Right atrium auricular region (tissue), 2 donors: ENCODE measurements around the gene GPR31. TPM values are rescaled to one million over a fixed set of nuclear protein-coding genes. Genes with fewer than 3 reads are reported as not detected.

Source experiments
- DNase-seq: peaks from one replicate; pipeline ENCODE4 v3.0.0-alpha.2; 2019; ENCODE audit warnings: low spot score
- H3K27ac ChIP-seq, 2 donors: fragments of 200-600 bp; sonication (generic); 1 replicate in 1 of 2; 2 replicates in 1 of 2; pipeline ENCODE4 v1.5.1; 2016 to 2019
- H3K27me3 ChIP-seq, 2 donors: fragments of 200-600 bp; sonication (generic); one replicate each; pipeline versions ENCODE4 v1.5.1 to v1.6.0; 2017 to 2019
- H3K36me3 ChIP-seq: fragments of 200-600 bp; sonication (generic); one replicate; pipeline ENCODE4 v1.5.1; 2016
- H3K4me1 ChIP-seq, 2 donors: fragments of 200-600 bp; sonication (generic); one replicate each; pipeline versions ENCODE4 v1.5.1 to v1.6.0; 2017 to 2019
- H3K4me3 ChIP-seq, 2 donors: fragments of 200-600 bp; sonication (generic); 1 replicate in 1 of 2; 2 replicates in 1 of 2; pipeline ENCODE4 v1.5.1; 2017 to 2019; ENCODE audit warnings: mild to moderate bottlenecking in 1 of 2, moderate library complexity in 1 of 2
- H3K9me3 ChIP-seq, 2 donors: fragments of 200-600 bp; sonication (generic); one replicate each; pipeline ENCODE4 v1.5.1; 2019
- CTCF ChIP-seq, 2 donors: fragments of 200-600 bp; sonication (generic); IDR thresholded peaks; one replicate each; pipeline ENCODE4 v1.5.1; 2019; ENCODE audit warnings: antibody characterized with exemption in 2 of 2
- total RNA-seq, 2 donors: library from RNA; depleted of rRNA; stranded (reverse); fragments of >200 nt; gene quantifications; one replicate each; pipeline ENCODE4 v1.1.0, GENCODE V29; 2016

GPR31 gene
- total RNA-seq, 2 donors from 2014 or later, result not detected

- TF ChIP-seq CTCF (IDR thresholded peaks at IDR 0.05), result no peak
- Histone ChIP-seq H3K36me3 (no peaks in the 10 kb centered on the region), H3K4me1 (no peaks in the 10 kb centered on the region), H3K4me3 (no peak overlapping the region), H3K27me3 (no peaks in the 10 kb centered on the region), H3K27ac (no peak overlapping the region), H3K9me3 (no peaks in the 10 kb centered on the region)
- DNase-seq, result no peak
Measured at GRCh38 chr6:167157414-167157813, 366 bp downstream of the GPR31 start.

- H3K27ac ChIP-seq, result no peak overlapping the region
- DNase-seq, result no peak
- H3K9me3 ChIP-seq, result no peaks in the 10 kb centered on the region
- no peaks in the 10 kb centered on the region for H3K36me3 ChIP-seq
- no peaks in the 10 kb centered on the region for H3K4me1 ChIP-seq
- no peak for TF ChIP-seq CTCF (IDR thresholded peaks at IDR 0.05)
- no peaks in the 10 kb centered on the region for H3K27me3 ChIP-seq
- no peak overlapping the region for H3K4me3 ChIP-seq
Measured at GRCh38 chr6:167154895-167155294, 2.9 kb downstream of the GPR31 start.

- no peak for TF ChIP-seq CTCF (IDR thresholded peaks at IDR 0.05)
- Histone ChIP-seq H3K4me3 (no peak overlapping the region), H3K27me3 (no peaks in the 10 kb centered on the region), H3K36me3 (no peaks in the 10 kb centered on the region), H3K9me3 (no peaks in the 10 kb centered on the region), H3K4me1 (no peaks in the 10 kb centered on the region), H3K27ac (no peak overlapping the region)
- DNase-seq, result no peak
Measured at GRCh38 chr6:167154291-167154690, 3.5 kb downstream of the GPR31 start.

- Histone ChIP-seq H3K27me3 (no peaks in the 10 kb centered on the region), H3K4me1 (no peaks in the 10 kb centered on the region), H3K27ac (no peak overlapping the region), H3K36me3 (no peaks in the 10 kb centered on the region), H3K9me3 (no peaks in the 10 kb centered on the region), H3K4me3 (peak overlapping the region in 1 of 2 donors; percentile 7)
- no peak for TF ChIP-seq CTCF (IDR thresholded peaks at IDR 0.05)
- DNase-seq, result no peak
Measured at GRCh38 chr6:167153521-167153959, 4.2 kb downstream of the GPR31 start.

GRCh38 chr6:167152862-167153261, 4.9 kb downstream of the GPR31 start:
- Histone ChIP-seq H3K27me3 (no peaks in the 10 kb centered on the region), H3K4me1 (no peaks in the 10 kb centered on the region), H3K4me3 (no peak overlapping the region), H3K36me3 (no peaks in the 10 kb centered on the region), H3K27ac (no peak overlapping the region), H3K9me3 (no peaks in the 10 kb centered on the region)
- no peak for DNase-seq
- TF ChIP-seq CTCF (IDR thresholded peaks at IDR 0.05), result no peak

- H3K4me1 ChIP-seq, result no peaks in the 10 kb centered on the region
- TF ChIP-seq CTCF (IDR thresholded peaks at IDR 0.05), result no peak
Measured at GRCh38 chr6:167151648-167152047, 6.1 kb downstream of the GPR31 start.

More at GRCh38 chr6:167151648-167152047, 6.1 kb downstream of the GPR31 start:
- H3K36me3 ChIP-seq, result no peaks in the 10 kb centered on the region
- H3K27me3 ChIP-seq, result no peaks in the 10 kb centered on the region
- no peak overlapping the region for H3K4me3 ChIP-seq
- no peaks in the 10 kb centered on the region for H3K9me3 ChIP-seq
- H3K27ac ChIP-seq, result no peak overlapping the region
- DNase-seq, result no peak
